Osteoblast (primary cell): ENCODE data around the gene IL17C. TPM values are rescaled to one million over a fixed set of nuclear protein-coding genes. Genes with fewer than 3 reads are reported as not detected.

ENCODE experiments used
- DNase-seq: peaks from one replicate; pipeline ENCODE4 v3.0.0; 2011; ENCODE audit warnings: low spot score, mixed read lengths; ENCODE audit not compliant: insufficient read length; ENCODE audit errors: missing footprints
- H2AFZ ChIP-seq: 2 replicates; pipeline ENCODE4 v1.6.0; 2011; ENCODE audit warnings: mild to moderate bottlenecking, low read length
- H3K27ac ChIP-seq: 2 replicates; pipeline ENCODE4 v1.5.1; 2011; ENCODE audit warnings: mild to moderate bottlenecking, low read depth, low read length, moderate library complexity
- H3K27me3 ChIP-seq: 2 replicates; pipeline ENCODE4 v1.6.0; 2012; ENCODE audit warnings: mild to moderate bottlenecking, control low read depth, inconsistent platforms, low read length, moderate library complexity; ENCODE audit not compliant: insufficient read depth
- H3K36me3 ChIP-seq: 2 replicates; pipeline ENCODE4 v1.5.1; 2011; ENCODE audit warnings: mild to moderate bottlenecking, low read length, control low read depth, moderate library complexity; ENCODE audit not compliant: insufficient read depth
- H3K4me1 ChIP-seq: 2 replicates; pipeline ENCODE4 v1.5.1; 2011; ENCODE audit warnings: mild to moderate bottlenecking, low read length, control low read depth, moderate library complexity; ENCODE audit not compliant: insufficient read depth
- H3K4me2 ChIP-seq: 2 replicates; pipeline ENCODE4 v1.6.0; 2011; ENCODE audit warnings: mild to moderate bottlenecking, low read length; ENCODE audit not compliant: insufficient read depth
- H3K4me3 ChIP-seq: fragments of 200-600 bp; sonication (generic); 3 replicates; pipeline ENCODE4 v1.5.1; 2012; ENCODE audit warnings: mild to moderate bottlenecking, low read length, inconsistent platforms; ENCODE audit not compliant: insufficient read depth
- H3K79me2 ChIP-seq: 2 replicates; pipeline ENCODE4 v1.6.0; 2012; ENCODE audit warnings: mild to moderate bottlenecking, low read length, control low read depth, inconsistent platforms; ENCODE audit not compliant: insufficient read depth
- H3K9me3 ChIP-seq: 2 replicates; pipeline ENCODE4 v1.5.1; 2011; ENCODE audit warnings: low read depth, low read length, control low read depth
- H4K20me1 ChIP-seq: 2 replicates; pipeline ENCODE4 v1.6.0; 2012; ENCODE audit warnings: mild to moderate bottlenecking, low read length, control low read depth; ENCODE audit not compliant: insufficient read depth
- total RNA-seq: library from RNA; depleted of rRNA; stranded (reverse); fragments of >200 nt; gene quantifications from 2 replicates; pipeline ENCODE4 v1.2.3, GENCODE V29; 2012
- TF ChIP-seq, protein P1 (sequence below): IDR thresholded peaks from 2 replicates; pipeline ENCODE4 v1.5.1; 2011; ENCODE audit warnings: mild to moderate bottlenecking, low read depth, low read length, moderate library complexity; ENCODE audit errors: extremely low read depth

IL17C gene
- total RNA-seq, 1 donor, result under 0.01 TPM

DNA sequence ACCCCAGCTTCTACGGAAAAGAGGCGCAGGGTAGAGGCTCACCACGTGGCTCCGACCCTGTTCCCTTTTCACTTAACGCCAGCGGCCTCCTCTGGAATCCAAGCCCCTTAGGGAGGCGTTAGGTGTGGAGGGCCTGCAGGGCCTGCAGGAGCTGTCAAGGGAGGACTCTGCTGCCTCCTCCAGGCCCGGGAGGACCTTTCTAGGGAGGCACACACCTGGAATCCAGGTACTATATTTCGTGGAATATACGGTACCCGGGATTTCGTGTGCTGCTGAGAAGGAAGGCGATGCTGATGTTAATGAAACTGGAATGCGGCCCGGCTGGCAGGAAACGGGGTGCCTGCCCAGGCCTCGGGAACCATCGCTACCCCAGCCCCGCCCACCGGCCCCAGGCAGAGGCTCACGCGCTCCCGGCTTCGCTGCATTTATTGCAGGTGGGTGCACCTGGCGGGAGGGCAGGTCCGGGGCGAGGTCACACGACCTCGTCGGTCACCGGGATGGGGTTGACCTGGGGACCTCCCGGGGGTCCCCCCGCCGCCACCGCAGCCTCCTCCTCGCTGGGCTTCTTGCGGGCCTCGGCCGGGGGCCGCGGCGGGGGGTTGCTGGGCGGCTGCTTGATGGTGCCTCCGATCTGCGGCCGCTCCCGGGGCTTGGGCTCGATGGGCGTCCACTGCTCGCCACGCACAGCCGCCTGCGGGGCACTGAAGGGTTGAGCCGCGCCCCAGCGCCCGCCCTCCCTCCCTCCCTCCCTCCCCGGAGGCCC, 4.7 kb downstream of the IL17C start:
- Histone ChIP-seq H3K36me3 (no peaks in the 10 kb centered on the region), H3K27me3 (peaks cover 31% of the 10 kb centered on the region), H4K20me1 (peaks cover 4% of the 10 kb centered on the region), H3K9me3 (no peaks in the 10 kb centered on the region), H3K4me1 (no peaks in the 10 kb centered on the region), H2AFZ (no peak overlapping the region), H3K4me3 (no peak overlapping the region), H3K79me2 (no peaks in the 10 kb centered on the region), H3K27ac (no peak overlapping the region), H3K4me2 (no peak overlapping the region)
- DNase-seq, result no peak
- TF ChIP-seq, protein P1, sequence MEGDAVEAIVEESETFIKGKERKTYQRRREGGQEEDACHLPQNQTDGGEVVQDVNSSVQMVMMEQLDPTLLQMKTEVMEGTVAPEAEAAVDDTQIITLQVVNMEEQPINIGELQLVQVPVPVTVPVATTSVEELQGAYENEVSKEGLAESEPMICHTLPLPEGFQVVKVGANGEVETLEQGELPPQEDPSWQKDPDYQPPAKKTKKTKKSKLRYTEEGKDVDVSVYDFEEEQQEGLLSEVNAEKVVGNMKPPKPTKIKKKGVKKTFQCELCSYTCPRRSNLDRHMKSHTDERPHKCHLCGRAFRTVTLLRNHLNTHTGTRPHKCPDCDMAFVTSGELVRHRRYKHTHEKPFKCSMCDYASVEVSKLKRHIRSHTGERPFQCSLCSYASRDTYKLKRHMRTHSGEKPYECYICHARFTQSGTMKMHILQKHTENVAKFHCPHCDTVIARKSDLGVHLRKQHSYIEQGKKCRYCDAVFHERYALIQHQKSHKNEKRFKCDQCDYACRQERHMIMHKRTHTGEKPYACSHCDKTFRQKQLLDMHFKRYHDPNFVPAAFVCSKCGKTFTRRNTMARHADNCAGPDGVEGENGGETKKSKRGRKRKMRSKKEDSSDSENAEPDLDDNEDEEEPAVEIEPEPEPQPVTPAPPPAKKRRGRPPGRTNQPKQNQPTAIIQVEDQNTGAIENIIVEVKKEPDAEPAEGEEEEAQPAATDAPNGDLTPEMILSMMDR, result no peak

DNA sequence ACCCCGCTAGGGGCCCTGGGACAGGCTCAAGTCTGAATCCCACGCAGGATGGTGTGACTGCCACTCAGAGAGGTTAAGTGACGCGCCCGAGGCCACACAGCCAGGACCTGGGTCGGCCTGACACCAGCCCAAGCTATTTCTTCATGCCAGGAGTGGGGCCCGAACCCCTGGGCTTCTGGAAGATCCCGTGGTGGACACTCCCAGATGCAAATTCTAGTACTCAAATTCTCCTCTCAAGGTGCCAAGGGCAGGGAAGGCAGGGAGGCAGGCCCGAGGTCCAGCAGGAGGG, 5.2 kb downstream of the IL17C start:
- peaks cover 26% of the 10 kb centered on the region for H3K27me3 ChIP-seq
- H3K4me2 ChIP-seq, result no peak overlapping the region
- DNase-seq, result no peak
- H3K4me1 ChIP-seq, result no peaks in the 10 kb centered on the region
- peaks cover 4% of the 10 kb centered on the region for H4K20me1 ChIP-seq
- no peak overlapping the region for H2AFZ ChIP-seq
- no peaks in the 10 kb centered on the region for H3K79me2 ChIP-seq
- no peaks in the 10 kb centered on the region for H3K9me3 ChIP-seq
- no peaks in the 10 kb centered on the region for H3K36me3 ChIP-seq
- H3K4me3 ChIP-seq, result no peak overlapping the region
- H3K27ac ChIP-seq, result no peak overlapping the region
- TF ChIP-seq, protein P1, result no peak

DNA sequence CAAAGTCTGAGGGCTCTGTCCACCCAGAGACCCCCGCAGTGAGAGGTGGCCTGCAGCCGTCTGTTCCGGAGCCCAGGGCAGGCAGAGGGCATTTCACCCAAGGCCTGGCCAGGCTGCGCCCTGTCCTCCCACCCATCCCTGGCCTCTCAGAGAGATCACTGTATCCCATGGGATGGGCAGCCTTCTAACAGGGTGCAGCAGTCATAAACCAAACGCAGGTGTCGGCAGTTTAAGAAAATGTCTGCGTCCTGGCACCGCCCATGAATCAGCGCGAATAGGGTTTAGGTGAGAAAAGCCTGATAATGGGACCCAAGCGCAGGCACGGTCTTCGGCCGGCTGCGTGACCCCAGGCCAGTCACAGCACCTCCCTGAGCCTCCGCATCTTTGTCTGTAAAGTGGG, 7.1 kb downstream of the IL17C start:
- H3K4me3 ChIP-seq, result no peak overlapping the region
- no peak overlapping the region for H3K4me2 ChIP-seq
- no peaks in the 10 kb centered on the region for H3K36me3 ChIP-seq
- no peak for DNase-seq
- H3K27me3 ChIP-seq, result peaks cover 7% of the 10 kb centered on the region
- H3K79me2 ChIP-seq, result peaks cover 3% of the 10 kb centered on the region
- peaks cover 13% of the 10 kb centered on the region for H4K20me1 ChIP-seq
- TF ChIP-seq, protein P1, result no peak
- H3K27ac ChIP-seq, result no peak overlapping the region
- H3K9me3 ChIP-seq, result no peaks in the 10 kb centered on the region
- no peak overlapping the region for H2AFZ ChIP-seq
- peaks cover 5% of the 10 kb centered on the region for H3K4me1 ChIP-seq

DNA sequence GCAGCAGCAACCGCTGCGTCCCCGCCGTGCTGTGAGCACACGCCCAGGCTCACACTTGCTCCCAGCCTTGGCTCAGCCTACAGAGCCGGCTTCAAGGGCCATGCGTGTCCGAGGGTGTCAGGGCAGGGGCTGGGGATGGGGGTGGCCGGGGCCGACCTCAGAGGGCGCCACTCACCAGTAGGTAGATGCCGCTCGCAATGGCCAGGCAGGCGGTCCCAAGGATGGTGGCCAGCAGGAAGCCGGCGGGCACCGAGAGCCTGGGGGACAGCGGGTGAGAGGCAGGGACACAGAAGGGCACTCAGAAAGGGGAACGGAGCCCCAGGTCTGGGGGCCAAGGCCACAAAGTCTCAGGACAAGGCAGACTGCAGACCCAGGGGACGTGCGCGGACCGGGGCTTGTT, 7.6 kb downstream of the IL17C start:
- Histone ChIP-seq H3K4me2 (no peak overlapping the region), H3K4me3 (no peak overlapping the region), H3K36me3 (no peaks in the 10 kb centered on the region), H4K20me1 (peaks cover 13% of the 10 kb centered on the region), H3K27ac (no peak overlapping the region), H3K27me3 (peaks cover 2% of the 10 kb centered on the region), H3K4me1 (peaks cover 5% of the 10 kb centered on the region), H2AFZ (no peak overlapping the region), H3K79me2 (peaks cover 3% of the 10 kb centered on the region), H3K9me3 (no peaks in the 10 kb centered on the region)
- peak; percentile 88 for DNase-seq
- TF ChIP-seq, protein P1, result no peak
